ENCODE measurements around the gene ANOS1. TPM values are rescaled to one million over a fixed set of nuclear protein-coding genes. Genes with fewer than 3 reads are reported as not detected.

The ANOS1 gene
- total and polyA plus RNA-seq, 11 donors: 0.76 to 9.5 (median 5.2) TPM

GRCh38 chrX:8579602-8580001, 152.3 kb downstream of the ANOS1 start:
- Histone ChIP-seq H3K27me3 (no peaks in the 10 kb centered on the region), H3K4me1 (no peaks in the 10 kb centered on the region), H3K4me3 (no peak overlapping the region), H3K36me3 (no peaks in the 10 kb centered on the region), H3K27ac (no peak overlapping the region), H3K9me3 (no peaks in the 10 kb centered on the region)
- no peak for ATAC-seq
- DNase-seq: no peak
- WGBS, 4 donors: 72 to 86% (median 79%) methylated on average over 5 of the region's 5 CpGs
- intact Hi-C loops (cut with DNase I): no loop called here
- TF ChIP-seq POLR2A (IDR thresholded peaks at IDR 0.05) (no peak), CTCF (IDR thresholded peaks at IDR 0.05) (no peak)

GRCh38 chrX:8576821-8577220, 155.1 kb downstream of the ANOS1 start:
- ATAC-seq (no peak), DNase-seq (no peak)
- WGBS, 4 donors: 86 to 95% (median 93%) methylated on average over 3 of the region's 3 CpGs
- no peaks in the 10 kb centered on the region for H3K27me3 ChIP-seq
- no peaks in the 10 kb centered on the region for H3K4me1 ChIP-seq
- TF ChIP-seq POLR2A (IDR thresholded peaks at IDR 0.05) (no peak), CTCF (IDR thresholded peaks at IDR 0.05) (no peak)
- H3K36me3 ChIP-seq: no peaks in the 10 kb centered on the region
- no peak overlapping the region for H3K27ac ChIP-seq
- no peaks in the 10 kb centered on the region for H3K9me3 ChIP-seq
- no peak overlapping the region for H3K4me3 ChIP-seq
- intact Hi-C loops (cut with DNase I): no loop called here

- Histone ChIP-seq H3K36me3 (peaks cover 0 to 4% (median 0%) of the 10 kb centered on the region in 9 donors), H3K27ac (no peak overlapping the region), H3K4me1 (no peaks in the 10 kb centered on the region), H3K9me3 (no peaks in the 10 kb centered on the region), H3K27me3 (no peaks in the 10 kb centered on the region), H3K4me3 (no peak overlapping the region)
- no peak for TF ChIP-seq POLR2A (IDR thresholded peaks at IDR 0.05)
- no peak for TF ChIP-seq CTCF (IDR thresholded peaks at IDR 0.05)
- no peak for DNase-seq
- no peak for ATAC-seq
- 72 to 89% (median 79%) methylated on average over 8 of the region's 8 CpGs for WGBS, 4 donors
- intact Hi-C loops (cut with DNase I): no loop called here
Measured at GRCh38 chrX:8565729-8566128, 166.2 kb downstream of the ANOS1 start.

- no peaks in the 10 kb centered on the region for H3K9me3 ChIP-seq
- H3K36me3 ChIP-seq: no peaks in the 10 kb centered on the region
- DNase-seq: no peak
- H3K4me1 ChIP-seq: no peaks in the 10 kb centered on the region
- 85 to 97% (median 90%) methylated on average over 1 of the region's 1 CpG for WGBS, 4 donors
- ATAC-seq: no peak
- H3K27me3 ChIP-seq: no peaks in the 10 kb centered on the region
- no peak overlapping the region for H3K4me3 ChIP-seq
- no peak for TF ChIP-seq POLR2A (IDR thresholded peaks at IDR 0.05)
- no peak for TF ChIP-seq CTCF (IDR thresholded peaks at IDR 0.05)
- intact Hi-C loops (cut with DNase I): no loop called here
- H3K27ac ChIP-seq: no peak overlapping the region
Measured at GRCh38 chrX:8548446-8548845, 183.5 kb downstream of the ANOS1 start.

All from heart left ventricle (tissue), 16 donors.